Loucy (cell line): ENCODE measurements around the gene FAM9C.

Experiments used
- H2AFZ ChIP-seq: fragments of 200-600 bp; sonication (generic); 2 replicates; pipeline ENCODE4 v1.6.0; 2016; ENCODE audit warnings: antibody characterized with exemption, mild to moderate bottlenecking, low read length, moderate library complexity
- H3F3A ChIP-seq: fragments of 200-600 bp; 2 replicates; pipeline ENCODE4 v1.6.0; 2016; ENCODE audit warnings: antibody characterized with exemption, low read depth, mild to moderate bottlenecking
- H3K27me3 ChIP-seq: fragments of 200-600 bp; sonication (generic); 2 replicates; pipeline ENCODE4 v1.6.1; 2014; ENCODE audit warnings: low read length, mild to moderate bottlenecking; ENCODE audit not compliant: insufficient read depth, poor library complexity, severe bottlenecking
- H3K36me3 ChIP-seq: fragments of 200-600 bp; sonication (generic); 2 replicates; pipeline ENCODE4 v1.6.1; 2016; ENCODE audit warnings: low read length; ENCODE audit not compliant: insufficient read depth
- H3K4me1 ChIP-seq: fragments of 200-600 bp; sonication (generic); 2 replicates; pipeline ENCODE4 v1.5.1; 2014; ENCODE audit warnings: low read length, mild to moderate bottlenecking; ENCODE audit not compliant: insufficient read depth, poor library complexity, severe bottlenecking
- H3K4me2 ChIP-seq: fragments of 200-600 bp; sonication (generic); 2 replicates; pipeline ENCODE4 v1.6.0; 2014; ENCODE audit warnings: antibody characterized with exemption, low read length, low read depth, mild to moderate bottlenecking; ENCODE audit not compliant: poor library complexity, severe bottlenecking
- H3K4me3 ChIP-seq: fragments of 200-600 bp; sonication (generic); 2 replicates; pipeline ENCODE4 v1.5.1; 2014; ENCODE audit warnings: low read length, mild to moderate bottlenecking, mixed read lengths; ENCODE audit not compliant: poor library complexity, severe bottlenecking
- H3K79me2 ChIP-seq: fragments of 200-600 bp; sonication (generic); 2 replicates; pipeline ENCODE4 v1.6.1; 2014; ENCODE audit warnings: low read length; ENCODE audit not compliant: insufficient read depth
- H3K9ac ChIP-seq: fragments of 200-600 bp; sonication (generic); 2 replicates; pipeline ENCODE4 v1.6.0; 2014; ENCODE audit warnings: mild to moderate bottlenecking, low read depth, low read length, moderate library complexity; ENCODE audit not compliant: poor library complexity, severe bottlenecking
- H3K9me2 ChIP-seq: fragments of 200-600 bp; sonication (generic); replicated peaks from 2 replicates; pipeline ENCODE4 v1.6.1; 2016; ENCODE audit warnings: low read depth, low read length, mixed read lengths
- H3K9me3 ChIP-seq: fragments of 200-600 bp; sonication (generic); 2 replicates; pipeline ENCODE4 v1.6.1; 2014; ENCODE audit warnings: mild to moderate bottlenecking, antibody characterized with exemption, low read length, low read depth; ENCODE audit not compliant: insufficient read depth
- H4K20me1 ChIP-seq: fragments of 200-600 bp; sonication (generic); 2 replicates; pipeline ENCODE4 v1.6.0; 2014; ENCODE audit warnings: antibody characterized with exemption, low read length, mild to moderate bottlenecking; ENCODE audit not compliant: insufficient read depth, poor library complexity, severe bottlenecking
- EZH2phosphoT487 ChIP-seq: fragments of 200-600 bp; IDR thresholded peaks from 2 replicates; pipeline ENCODE4 v1.6.1; 2018; ENCODE audit warnings: antibody characterized with exemption, mild to moderate bottlenecking, moderate library complexity, borderline replicate concordance
- TF ChIP-seq, protein P1 (sequence below): fragments of 200-600 bp; sonication (generic); conservative IDR thresholded peaks from 2 replicates; pipeline ENCODE4 v1.5.1; 2014; ENCODE audit warnings: mild to moderate bottlenecking, antibody characterized with exemption, low read length

The FAM9C gene

GRCh38 chrX:13048280-13048679 lies 3.9 kb upstream of the FAM9C start:
- H3K79me2 ChIP-seq = no peaks in the 10 kb centered on the region
- no peak overlapping the region for H2AFZ ChIP-seq
- H4K20me1 ChIP-seq = no peaks in the 10 kb centered on the region
- H3F3A ChIP-seq = no peaks in the 10 kb centered on the region
- no peaks in the 10 kb centered on the region for H3K9me2 ChIP-seq
- no peak overlapping the region for H3K4me2 ChIP-seq
- no peak overlapping the region for H3K9ac ChIP-seq
- no peaks in the 10 kb centered on the region for H3K9me3 ChIP-seq
- no peak overlapping the region for H3K4me3 ChIP-seq
- H3K27me3 ChIP-seq = no peaks in the 10 kb centered on the region
- H3K36me3 ChIP-seq = no peaks in the 10 kb centered on the region
- TF ChIP-seq, protein P1, sequence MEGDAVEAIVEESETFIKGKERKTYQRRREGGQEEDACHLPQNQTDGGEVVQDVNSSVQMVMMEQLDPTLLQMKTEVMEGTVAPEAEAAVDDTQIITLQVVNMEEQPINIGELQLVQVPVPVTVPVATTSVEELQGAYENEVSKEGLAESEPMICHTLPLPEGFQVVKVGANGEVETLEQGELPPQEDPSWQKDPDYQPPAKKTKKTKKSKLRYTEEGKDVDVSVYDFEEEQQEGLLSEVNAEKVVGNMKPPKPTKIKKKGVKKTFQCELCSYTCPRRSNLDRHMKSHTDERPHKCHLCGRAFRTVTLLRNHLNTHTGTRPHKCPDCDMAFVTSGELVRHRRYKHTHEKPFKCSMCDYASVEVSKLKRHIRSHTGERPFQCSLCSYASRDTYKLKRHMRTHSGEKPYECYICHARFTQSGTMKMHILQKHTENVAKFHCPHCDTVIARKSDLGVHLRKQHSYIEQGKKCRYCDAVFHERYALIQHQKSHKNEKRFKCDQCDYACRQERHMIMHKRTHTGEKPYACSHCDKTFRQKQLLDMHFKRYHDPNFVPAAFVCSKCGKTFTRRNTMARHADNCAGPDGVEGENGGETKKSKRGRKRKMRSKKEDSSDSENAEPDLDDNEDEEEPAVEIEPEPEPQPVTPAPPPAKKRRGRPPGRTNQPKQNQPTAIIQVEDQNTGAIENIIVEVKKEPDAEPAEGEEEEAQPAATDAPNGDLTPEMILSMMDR = no peak
- TF ChIP-seq EZH2phosphoT487 = no peak
- peaks cover under 1% of the 10 kb centered on the region for H3K4me1 ChIP-seq

GRCh38 chrX:13047759-13048158 lies 3.3 kb upstream of the FAM9C start:
- H2AFZ ChIP-seq = no peak overlapping the region
- H3K9ac ChIP-seq = no peak overlapping the region
- no peaks in the 10 kb centered on the region for H3K79me2 ChIP-seq
- TF ChIP-seq, protein P1 = no peak
- no peak for TF ChIP-seq EZH2phosphoT487
- no peak overlapping the region for H3K4me3 ChIP-seq
- H3K9me3 ChIP-seq = no peaks in the 10 kb centered on the region
- H4K20me1 ChIP-seq = no peaks in the 10 kb centered on the region
- no peaks in the 10 kb centered on the region for H3K27me3 ChIP-seq
- no peaks in the 10 kb centered on the region for H3F3A ChIP-seq
- H3K36me3 ChIP-seq = no peaks in the 10 kb centered on the region
- H3K4me1 ChIP-seq = peaks cover 5% of the 10 kb centered on the region
- no peak overlapping the region for H3K4me2 ChIP-seq
- H3K9me2 ChIP-seq = no peaks in the 10 kb centered on the region

DNA sequence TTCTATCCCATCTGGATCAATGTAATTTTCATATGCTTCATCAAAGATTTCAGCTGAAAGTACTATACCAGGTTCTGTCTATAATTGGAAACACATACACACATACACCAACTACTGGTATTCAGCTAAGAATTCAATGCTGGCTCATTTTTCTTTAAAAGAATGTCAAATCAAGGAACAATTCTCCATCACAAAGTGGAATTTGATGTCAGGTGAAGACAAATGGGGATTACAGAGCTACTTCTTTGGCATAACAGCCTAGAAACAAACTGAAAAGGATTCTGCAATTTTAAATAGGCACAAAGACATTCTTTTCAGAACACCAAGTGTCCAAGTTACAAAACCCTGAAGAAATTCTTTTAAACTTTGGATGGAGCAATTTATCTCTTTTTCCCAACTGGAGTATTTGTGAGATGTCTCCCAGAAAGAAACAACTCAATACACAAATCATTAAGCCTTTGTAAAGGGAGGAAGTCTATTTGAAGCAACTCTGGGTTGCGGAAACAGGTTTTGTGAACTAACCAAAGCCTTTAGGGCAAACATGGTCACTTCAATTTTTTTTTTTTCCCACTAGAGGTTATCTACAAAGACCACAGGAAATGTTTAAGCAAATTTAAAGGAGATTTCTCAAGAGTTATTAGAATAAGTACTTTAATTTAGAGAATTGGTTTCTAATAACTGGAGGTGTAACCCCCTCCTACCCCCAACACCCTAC lies 1.9 kb upstream of the FAM9C start:
- Histone ChIP-seq H3K4me2 (no peak overlapping the region), H3K4me3 (no peak overlapping the region), H3K9ac (no peak overlapping the region), H3K36me3 (no peaks in the 10 kb centered on the region), H3K79me2 (no peaks in the 10 kb centered on the region), H3K9me2 (no peaks in the 10 kb centered on the region), H4K20me1 (no peaks in the 10 kb centered on the region), H2AFZ (no peak overlapping the region), H3F3A (no peaks in the 10 kb centered on the region), H3K9me3 (no peaks in the 10 kb centered on the region), H3K27me3 (no peaks in the 10 kb centered on the region), H3K4me1 (peaks cover 7% of the 10 kb centered on the region)
- TF ChIP-seq, protein P1 = no peak
- TF ChIP-seq EZH2phosphoT487 = no peak
